ENCODE measurements around the gene MSL2.

DNA sequence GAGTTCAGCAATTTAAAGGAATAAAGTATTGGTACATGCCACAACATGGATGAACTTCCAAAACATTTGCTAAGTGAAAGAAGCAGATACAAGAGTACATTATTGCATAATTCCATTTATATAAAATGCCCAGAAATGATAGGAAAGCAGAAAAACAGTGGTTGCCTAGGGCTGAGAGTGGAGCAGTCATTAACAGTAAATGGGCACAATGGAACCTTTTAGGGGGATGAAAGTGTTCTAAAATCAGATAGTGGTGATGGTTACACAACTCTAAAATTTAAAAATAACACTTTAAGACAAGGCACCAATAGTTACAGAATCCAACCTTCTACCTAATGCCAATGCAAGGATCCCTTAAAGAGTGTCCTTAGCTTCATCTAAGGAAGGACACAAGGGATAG lies 34.6 kb downstream of the MSL2 start:
- no peak for TF ChIP-seq CTCF (IDR thresholded peaks at IDR 0.05)
- no peak for TF ChIP-seq POLR2A (IDR thresholded peaks at IDR 0.05)
- no peak for TF ChIP-seq POLR2AphosphoS5 (IDR thresholded peaks at IDR 0.05)

Measured in prostate gland (tissue), 2 donors.